Stomach (tissue), 4 donors: ENCODE results near the gene MLXIPL.

ENCODE experiments used
- CTCF ChIP-seq, 7 experiments: fragments of 450-650 bp in 4 of 7; fragments of 200-600 bp in 3 of 7; sonication (generic) in 3 of 7; IDR thresholded peaks; one replicate each; pipeline ENCODE4 v1.5.1; 2016 to 2019; ENCODE audit warnings: antibody characterized with exemption in 7 of 7, control low read depth in 2 of 7, mild to moderate bottlenecking in 1 of 7
- EP300 ChIP-seq: sonication (generic); formaldehyde crosslinking; IDR thresholded peaks from one replicate; pipeline ENCODE4 v1.6.1; 2017; ENCODE audit warnings: antibody characterized with exemption
- POLR2AphosphoS5 ChIP-seq, 3 donors: sonication (generic); formaldehyde crosslinking; IDR thresholded peaks; one replicate each; pipeline ENCODE4 v1.6.1; 2016; ENCODE audit warnings: antibody characterized with exemption in 3 of 3

DNA sequence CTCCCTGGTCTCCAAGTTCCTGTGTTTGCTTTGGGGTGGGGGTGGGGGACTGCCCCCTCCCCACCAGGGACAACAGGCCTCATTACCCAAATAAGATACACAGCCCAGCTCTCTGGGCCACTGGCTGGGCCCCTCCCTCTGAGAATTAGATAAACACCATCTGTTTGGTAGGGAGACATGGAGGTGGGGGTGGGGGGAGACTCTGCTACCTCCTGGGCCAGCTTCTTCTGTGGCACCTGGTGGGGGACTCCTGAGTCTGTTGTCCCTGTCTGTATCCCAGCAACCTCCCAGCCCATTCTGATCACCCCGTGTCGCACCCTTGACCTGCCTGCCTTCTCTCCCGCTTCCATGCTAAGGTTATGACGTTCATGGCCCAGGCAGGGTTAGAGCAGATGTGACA lies 5.8 kb downstream of the MLXIPL start:
- TF ChIP-seq CTCF (IDR thresholded peaks at IDR 0.05) (no peak), POLR2AphosphoS5 (IDR thresholded peaks at IDR 0.05) (no peak), EP300 (no peak)
